Measurements from ENCODE around the gene HOMER1. TPM values are rescaled to one million over a fixed set of nuclear protein-coding genes. Genes with fewer than 3 reads are reported as not detected.

Gene HOMER1, protein sequence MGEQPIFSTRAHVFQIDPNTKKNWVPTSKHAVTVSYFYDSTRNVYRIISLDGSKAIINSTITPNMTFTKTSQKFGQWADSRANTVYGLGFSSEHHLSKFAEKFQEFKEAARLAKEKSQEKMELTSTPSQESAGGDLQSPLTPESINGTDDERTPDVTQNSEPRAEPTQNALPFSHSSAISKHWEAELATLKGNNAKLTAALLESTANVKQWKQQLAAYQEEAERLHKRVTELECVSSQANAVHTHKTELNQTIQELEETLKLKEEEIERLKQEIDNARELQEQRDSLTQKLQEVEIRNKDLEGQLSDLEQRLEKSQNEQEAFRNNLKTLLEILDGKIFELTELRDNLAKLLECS
- total RNA-seq (10 to 100 TPM in 3 of 4 donors, 1 to 10 TPM in 1; 8.3 to 31.0 (median 12.0) TPM), polyA plus RNA-seq (1 to 10 TPM in 1 of 3 donors, under 1 TPM in 2; 0.23 to 1.2 (median 0.69) TPM)

DNA sequence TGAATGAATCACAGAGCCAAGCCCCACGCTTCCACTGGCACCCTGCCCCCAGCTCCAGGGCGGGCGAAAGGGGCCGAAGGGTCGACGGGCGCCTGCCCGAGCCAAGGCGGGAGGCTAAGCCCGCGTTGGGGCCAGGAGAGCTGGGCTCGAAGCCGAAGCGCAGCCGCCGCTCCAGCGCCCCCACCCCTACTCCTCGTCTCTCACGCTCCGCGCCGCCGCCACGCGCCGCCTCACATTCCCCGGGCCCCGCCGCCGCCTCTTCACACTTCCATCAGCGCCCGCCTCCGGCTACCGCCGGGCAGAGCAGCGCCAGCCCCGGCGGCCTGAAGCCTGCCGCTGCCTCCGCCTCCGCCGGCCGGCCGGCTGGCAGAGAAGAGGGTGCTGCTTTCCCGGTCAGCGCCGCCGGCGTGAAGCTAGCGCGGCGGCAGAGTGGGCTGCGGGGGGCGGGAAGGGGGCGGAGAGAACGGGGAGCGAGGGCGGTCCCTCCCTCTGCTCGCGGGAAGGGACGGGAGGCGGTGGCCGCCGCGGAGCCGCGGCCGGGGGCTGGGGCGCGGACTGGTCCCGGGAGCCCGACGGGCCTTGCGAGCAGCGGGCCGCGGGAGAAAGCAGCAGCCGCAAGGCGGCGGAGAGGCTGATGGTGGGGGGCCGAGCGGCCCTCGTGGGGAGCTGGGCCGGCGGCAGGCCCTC lies at the start of gene HOMER1:
Gene HOMER1, minus strand, starts transcription at position 431 of the 687 bp plus-strand sequence. CDS start 1,360 bp downstream, outside the sequence.
- Histone ChIP-seq H3K36me3 (no peaks in the 10 kb centered on the region), H3K9me3 (no peaks in the 10 kb centered on the region), H3K4me1 (peaks cover 0 to 45% (median 18%) of the 10 kb centered on the region in 4 donors), H3K27me3 (no peaks in the 10 kb centered on the region), H3K4me3 (peak within 1 kb of the TSS; percentile 79 to 99 (median 91)), H3K27ac (peak within 1 kb of the TSS; percentile 94 to 100 (median 97))
- peak; percentile 90 for DNase-seq
- TF ChIP-seq EP300 (IDR thresholded peaks at IDR 0.05) (no peak), POLR2A (IDR thresholded peaks at IDR 0.05) (no peak), POLR2AphosphoS5 (IDR thresholded peaks at IDR 0.05) (no peak)
- TF ChIP-seq, protein P1, sequence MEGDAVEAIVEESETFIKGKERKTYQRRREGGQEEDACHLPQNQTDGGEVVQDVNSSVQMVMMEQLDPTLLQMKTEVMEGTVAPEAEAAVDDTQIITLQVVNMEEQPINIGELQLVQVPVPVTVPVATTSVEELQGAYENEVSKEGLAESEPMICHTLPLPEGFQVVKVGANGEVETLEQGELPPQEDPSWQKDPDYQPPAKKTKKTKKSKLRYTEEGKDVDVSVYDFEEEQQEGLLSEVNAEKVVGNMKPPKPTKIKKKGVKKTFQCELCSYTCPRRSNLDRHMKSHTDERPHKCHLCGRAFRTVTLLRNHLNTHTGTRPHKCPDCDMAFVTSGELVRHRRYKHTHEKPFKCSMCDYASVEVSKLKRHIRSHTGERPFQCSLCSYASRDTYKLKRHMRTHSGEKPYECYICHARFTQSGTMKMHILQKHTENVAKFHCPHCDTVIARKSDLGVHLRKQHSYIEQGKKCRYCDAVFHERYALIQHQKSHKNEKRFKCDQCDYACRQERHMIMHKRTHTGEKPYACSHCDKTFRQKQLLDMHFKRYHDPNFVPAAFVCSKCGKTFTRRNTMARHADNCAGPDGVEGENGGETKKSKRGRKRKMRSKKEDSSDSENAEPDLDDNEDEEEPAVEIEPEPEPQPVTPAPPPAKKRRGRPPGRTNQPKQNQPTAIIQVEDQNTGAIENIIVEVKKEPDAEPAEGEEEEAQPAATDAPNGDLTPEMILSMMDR (IDR thresholded peaks at IDR 0.05) = no peak
- intact Hi-C loops (cut with DNase I) = loop anchor here (1.0 to 5.0 kb wide), 3 partner anchors 98 to 893 kb away; partner anchors contain the start of genes JMY, TENT2 and ZFYVE16
- 1% methylated on average over 85 of the region's 85 CpGs for WGBS, 2 donors

DNA sequence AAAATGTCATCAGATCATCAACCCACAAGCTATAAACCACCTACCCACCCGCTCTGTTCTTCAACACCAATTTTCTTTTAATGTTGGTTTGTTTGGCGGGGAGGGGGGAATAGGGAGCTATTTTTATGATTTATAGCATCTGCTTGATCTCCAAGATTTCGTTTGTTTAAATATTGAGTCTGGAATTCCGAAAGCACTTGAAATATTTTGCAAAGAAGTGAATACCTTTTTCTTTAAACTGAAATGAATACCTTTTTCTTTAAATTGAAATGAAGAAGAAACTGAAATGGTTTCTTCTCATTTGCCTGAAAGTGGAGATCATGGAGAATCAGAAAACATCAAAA lies 49.3 kb upstream of the HOMER1 start:
- peaks cover 0 to 14% (median 5%) of the 10 kb centered on the region in 4 donors for H3K4me1 ChIP-seq
- intact Hi-C loops (cut with DNase I) = no loop called here
- H3K27me3 ChIP-seq = no peaks in the 10 kb centered on the region
- H3K27ac ChIP-seq = no peak overlapping the region
- no peaks in the 10 kb centered on the region for H3K36me3 ChIP-seq
- H3K9me3 ChIP-seq = no peaks in the 10 kb centered on the region
- no peak overlapping the region for H3K4me3 ChIP-seq
- DNase-seq = no peak
- TF ChIP-seq, protein P1 (IDR thresholded peaks at IDR 0.05) = no peak
- 58 to 59% methylated on average over 4 of the region's 4 CpGs for WGBS, 2 donors

DNA sequence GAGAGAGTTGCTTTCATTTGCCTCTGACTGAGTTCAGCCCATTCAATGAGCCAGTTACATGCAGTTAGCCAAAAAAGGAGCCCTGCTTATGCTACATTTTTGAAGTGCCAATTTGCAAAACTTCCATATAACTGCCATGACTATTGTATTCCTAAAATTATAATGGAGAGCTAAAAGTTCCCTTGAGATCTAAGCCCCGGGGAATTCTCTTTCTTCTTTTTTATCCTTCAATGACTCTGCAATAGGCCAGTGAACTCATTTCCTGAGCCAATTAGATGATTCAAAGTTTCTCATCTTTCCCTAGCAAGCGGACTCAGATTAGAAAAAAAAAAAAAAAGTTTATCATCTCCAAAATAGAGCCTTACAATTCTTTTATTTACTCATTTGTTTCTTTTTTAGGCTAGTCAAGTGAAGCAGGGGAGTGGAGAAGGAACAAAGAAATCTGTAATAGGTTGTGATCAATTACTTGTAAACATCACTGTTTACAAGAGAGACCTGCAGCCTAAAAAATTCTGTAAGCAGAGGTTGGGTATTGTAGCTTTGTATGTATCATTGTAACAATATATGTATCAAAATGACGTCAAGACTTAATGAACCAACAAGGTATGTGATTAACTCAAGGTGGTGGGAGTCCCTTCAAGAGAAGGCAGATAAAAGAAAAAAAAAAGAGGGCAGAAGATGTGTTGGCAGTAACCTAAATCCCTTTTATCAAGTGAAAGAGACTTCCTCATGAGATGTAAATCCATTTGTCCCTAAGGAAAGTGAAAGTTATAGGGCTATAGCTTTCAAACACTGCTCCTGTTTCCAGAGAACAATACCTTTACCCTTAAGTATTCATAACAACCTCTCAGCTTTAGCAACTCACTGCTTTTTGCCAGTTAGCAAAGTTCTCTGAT lies 48.7 kb upstream of the HOMER1 start:
- H3K4me3 ChIP-seq = no peak overlapping the region
- H3K27me3 ChIP-seq = no peaks in the 10 kb centered on the region
- no peak for DNase-seq
- H3K36me3 ChIP-seq = no peaks in the 10 kb centered on the region
- H3K27ac ChIP-seq = no peak overlapping the region
- H3K4me1 ChIP-seq = peaks cover 0 to 14% (median 5%) of the 10 kb centered on the region in 4 donors
- intact Hi-C loops (cut with DNase I) = no loop called here
- 74 to 83% methylated on average over 3 of the region's 3 CpGs for WGBS, 2 donors
- H3K9me3 ChIP-seq = no peaks in the 10 kb centered on the region
- TF ChIP-seq POLR2AphosphoS5 (IDR thresholded peaks at IDR 0.05) (no peak), EP300 (IDR thresholded peaks at IDR 0.05) (no peak), POLR2A (IDR thresholded peaks at IDR 0.05) (no peak)
- TF ChIP-seq, protein P1 (IDR thresholded peaks at IDR 0.05) = no peak

DNA sequence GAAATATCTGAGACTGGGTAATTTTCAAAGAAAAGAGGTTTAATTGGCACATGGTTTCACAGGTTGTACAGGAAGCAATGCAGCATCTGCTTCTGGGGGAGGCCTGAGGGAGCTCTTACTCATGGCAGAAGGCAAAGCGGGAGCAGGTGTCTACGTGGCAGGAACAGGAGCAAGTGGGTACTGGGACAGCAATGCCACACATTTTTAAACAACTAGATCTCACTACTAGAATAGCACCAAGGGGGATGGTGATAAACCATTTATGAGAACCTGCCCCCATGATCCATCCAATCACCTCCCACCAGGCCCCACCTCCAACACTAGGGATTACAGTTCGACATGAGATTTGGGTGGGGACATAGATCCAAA lies 47.6 kb upstream of the HOMER1 start:
- intact Hi-C loops (cut with DNase I) = no loop called here
- DNase-seq = no peak
- 86 to 94% methylated on average over 3 of the region's 3 CpGs for WGBS, 2 donors
- no peak overlapping the region for H3K4me3 ChIP-seq
- no peaks in the 10 kb centered on the region for H3K9me3 ChIP-seq
- H3K4me1 ChIP-seq = peaks cover 0 to 14% (median 5%) of the 10 kb centered on the region in 4 donors
- H3K36me3 ChIP-seq = no peaks in the 10 kb centered on the region
- no peaks in the 10 kb centered on the region for H3K27me3 ChIP-seq
- no peak for TF ChIP-seq POLR2AphosphoS5 (IDR thresholded peaks at IDR 0.05)
- TF ChIP-seq, protein P1 (IDR thresholded peaks at IDR 0.05) = no peak
- TF ChIP-seq POLR2A (IDR thresholded peaks at IDR 0.05) = no peak
- no peak for TF ChIP-seq EP300 (IDR thresholded peaks at IDR 0.05)
- no peak overlapping the region for H3K27ac ChIP-seq

All from sigmoid colon (tissue), 7 donors.